Measurements from ENCODE around the gene PFDN6. TPM values are rescaled to one million over a fixed set of nuclear protein-coding genes. Genes with fewer than 3 reads are reported as not detected.

The PFDN6 gene
- total and polyA plus RNA-seq, 2 of the 13 experiments (the other 11 are each of a cell fraction or from before 2014, with no cell fraction given) = 75.5 to 87.0 TPM

DNA sequence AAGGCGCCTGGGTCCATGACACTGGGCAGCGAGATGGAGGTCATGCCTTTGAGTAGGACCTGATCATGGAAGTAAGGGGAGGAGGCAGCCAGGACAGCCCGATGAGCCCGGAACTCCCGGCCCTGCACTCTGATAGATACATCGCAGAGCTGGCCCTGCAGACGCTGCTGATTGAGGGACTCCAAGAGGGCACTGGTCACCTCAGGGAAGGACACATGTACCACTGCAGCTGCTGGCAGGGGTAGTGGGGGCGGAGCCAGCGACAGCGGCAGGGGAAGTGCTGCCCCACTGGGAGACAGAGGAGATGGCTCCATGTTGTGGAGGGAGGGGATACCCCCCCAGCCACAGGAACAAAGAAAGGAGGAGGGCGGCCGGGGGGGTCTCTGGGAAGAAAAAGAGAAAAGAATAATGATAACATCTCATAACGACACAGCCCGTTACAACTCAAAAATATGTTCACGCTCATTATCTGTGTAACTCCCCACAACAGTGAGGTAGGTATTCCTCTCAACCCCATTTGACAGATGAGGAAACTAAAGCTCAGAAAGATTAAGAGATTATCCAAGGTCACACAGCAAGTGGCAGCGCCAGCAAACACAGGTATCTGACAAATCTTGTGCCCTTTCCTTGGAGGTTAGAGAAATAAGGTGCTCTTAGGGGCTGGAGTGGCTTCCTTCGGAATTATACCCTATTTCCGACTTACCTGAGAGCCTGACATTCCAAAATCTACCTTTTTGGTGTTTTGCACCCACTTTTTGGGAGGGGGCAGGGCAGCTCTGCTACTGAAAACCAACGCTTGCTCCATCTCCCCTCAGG is 27.4 kb downstream of the PFDN6 start (continued):
- TF ChIP-seq ZNF224 (CRISPR knock-in tag; IDR thresholded peaks at IDR 0.05) (no peak), SETDB1 (CRISPR knock-in tag; IDR thresholded peaks at IDR 0.05; ENCODE audit: borderline replicate concordance) (no peak), ZNF589 (CRISPR knock-in tag; conservative IDR thresholded peaks at IDR 0.05) (no peak), PRPF4 (IDR thresholded peaks at IDR 0.05; ENCODE audit: low read depth, low read length, poor library complexity, severe bottlenecking) (no peak), GABPB1 (CRISPR knock-in tag; IDR thresholded peaks at IDR 0.05) (peak; percentile 0; the same call in 1 of the 2 replicates), RAD21 (CRISPR knock-in tag; IDR thresholded peaks at IDR 0.05) (no peak), ZNF251 (CRISPR knock-in tag; IDR thresholded peaks at IDR 0.05) (no peak), PITX1 (CRISPR knock-in tag; IDR thresholded peaks at IDR 0.05) (no peak), ZNF350 (CRISPR knock-in tag; IDR thresholded peaks at IDR 0.05; ENCODE audit: borderline replicate concordance, low read depth) (no peak), ZMYM4 (CRISPR knock-in tag; IDR thresholded peaks at IDR 0.05) (no peak), HMGA1 (CRISPR knock-in tag; conservative IDR thresholded peaks at IDR 0.05) (no peak), POGZ (CRISPR knock-in tag; IDR thresholded peaks at IDR 0.05) (peak; percentile 8; the same call in 1 of the 2 replicates)
- TF ChIP-seq, protein P1, sequence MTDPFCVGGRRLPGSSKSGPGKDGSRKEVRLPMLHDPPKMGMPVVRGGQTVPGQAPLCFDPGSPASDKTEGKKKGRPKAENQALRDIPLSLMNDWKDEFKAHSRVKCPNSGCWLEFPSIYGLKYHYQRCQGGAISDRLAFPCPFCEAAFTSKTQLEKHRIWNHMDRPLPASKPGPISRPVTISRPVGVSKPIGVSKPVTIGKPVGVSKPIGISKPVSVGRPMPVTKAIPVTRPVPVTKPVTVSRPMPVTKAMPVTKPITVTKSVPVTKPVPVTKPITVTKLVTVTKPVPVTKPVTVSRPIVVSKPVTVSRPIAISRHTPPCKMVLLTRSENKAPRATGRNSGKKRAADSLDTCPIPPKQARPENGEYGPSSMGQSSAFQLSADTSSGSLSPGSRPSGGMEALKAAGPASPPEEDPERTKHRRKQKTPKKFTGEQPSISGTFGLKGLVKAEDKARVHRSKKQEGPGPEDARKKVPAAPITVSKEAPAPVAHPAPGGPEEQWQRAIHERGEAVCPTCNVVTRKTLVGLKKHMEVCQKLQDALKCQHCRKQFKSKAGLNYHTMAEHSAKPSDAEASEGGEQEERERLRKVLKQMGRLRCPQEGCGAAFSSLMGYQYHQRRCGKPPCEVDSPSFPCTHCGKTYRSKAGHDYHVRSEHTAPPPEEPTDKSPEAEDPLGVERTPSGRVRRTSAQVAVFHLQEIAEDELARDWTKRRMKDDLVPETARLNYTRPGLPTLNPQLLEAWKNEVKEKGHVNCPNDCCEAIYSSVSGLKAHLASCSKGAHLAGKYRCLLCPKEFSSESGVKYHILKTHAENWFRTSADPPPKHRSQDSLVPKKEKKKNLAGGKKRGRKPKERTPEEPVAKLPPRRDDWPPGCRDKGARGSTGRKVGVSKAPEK (CRISPR knock-in tag; IDR thresholded peaks at IDR 0.05; ENCODE audit: borderline replicate concordance) = no peak
- TF ChIP-seq, protein P2, sequence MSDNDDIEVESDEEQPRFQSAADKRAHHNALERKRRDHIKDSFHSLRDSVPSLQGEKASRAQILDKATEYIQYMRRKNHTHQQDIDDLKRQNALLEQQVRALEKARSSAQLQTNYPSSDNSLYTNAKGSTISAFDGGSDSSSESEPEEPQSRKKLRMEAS (IDR thresholded peaks at IDR 0.05) = no peak
